Spleen (tissue), 11 donors: Measurements from ENCODE around the gene NCOA4. TPM values are rescaled to one million over a fixed set of nuclear protein-coding genes. Genes with fewer than 3 reads are reported as not detected.

Source experiments
- DNase-seq: peaks from one replicate; pipeline ENCODE4 v3.0.0-alpha.2; 2020
- H3K27ac ChIP-seq, 8 donors: fragments of 200-600 bp; sonication (generic) in 7 of 8; 1 replicate in 4 of 8; 2 replicates in 4 of 8; pipeline versions ENCODE4 v1.5.0 to v1.8.0; 2016 to 2021; ENCODE audit warnings: inconsistent platforms in 4 of 8, mild to moderate bottlenecking in 4 of 8, moderate library complexity in 1 of 8
- H3K27me3 ChIP-seq, 7 donors: fragments of 200-600 bp; sonication (generic) in 6 of 7; replicated peaks in 1 of 7; 1 replicate in 4 of 7; 2 replicates in 3 of 7; pipeline versions ENCODE4 v1.5.0 to v1.8.0; 2016 to 2021; ENCODE audit warnings: inconsistent platforms in 3 of 7, mild to moderate bottlenecking in 1 of 7
- H3K36me3 ChIP-seq, 6 donors: fragments of 200-600 bp; sonication (generic) in 5 of 6; 1 replicate in 4 of 6; 2 replicates in 2 of 6; pipeline versions ENCODE4 v1.5.0 to v1.8.0; 2016 to 2021; ENCODE audit warnings: inconsistent platforms in 2 of 6
- H3K4me1 ChIP-seq, 6 donors: fragments of 200-600 bp; sonication (generic) in 5 of 6; 1 replicate in 3 of 6; 2 replicates in 3 of 6; pipeline versions ENCODE4 v1.5.0 to v1.8.0; 2016 to 2021; ENCODE audit warnings: inconsistent platforms in 3 of 6
- H3K4me3 ChIP-seq, 8 donors: fragments of 200-600 bp; sonication (generic) in 7 of 8; 1 replicate in 4 of 8; 2 replicates in 4 of 8; pipeline versions ENCODE4 v1.5.0 to v1.8.0; 2016 to 2021; ENCODE audit warnings: inconsistent platforms in 4 of 8, mild to moderate bottlenecking in 4 of 8, moderate library complexity in 2 of 8
- H3K9me3 ChIP-seq, 8 donors: fragments of 200-600 bp; sonication (generic) in 7 of 8; 1 replicate in 4 of 8; 2 replicates in 4 of 8; pipeline versions ENCODE4 v1.5.0 to v1.8.0; 2016 to 2021; ENCODE audit warnings: inconsistent platforms in 4 of 8
- CTCF ChIP-seq, 11 experiments: fragments of 200-600 bp in 7 of 11; fragments of 450-650 bp in 4 of 11; sonication (generic) in 4 of 11; IDR thresholded peaks in 8 of 11; conservative IDR thresholded peaks in 3 of 11; 1 replicate in 7 of 11; 2 replicates in 4 of 11; pipeline versions ENCODE4 v1.4.0 to v1.8.0; 2016 to 2021; ENCODE audit warnings: antibody characterized with exemption in 11 of 11, inconsistent platforms in 4 of 11, mild to moderate bottlenecking in 1 of 11
- POLR2A ChIP-seq, 3 donors: fragments of 450-650 bp; IDR thresholded peaks; one replicate each; pipeline ENCODE4 v1.5.1; 2017; ENCODE audit warnings: antibody characterized with exemption in 3 of 3, mild to moderate bottlenecking in 1 of 3
- POLR2AphosphoS5 ChIP-seq, 3 donors: sonication (generic); formaldehyde crosslinking; IDR thresholded peaks; one replicate each; pipeline ENCODE4 v1.5.1; 2017; ENCODE audit warnings: antibody characterized with exemption in 3 of 3
- WGBS, 5 donors: extraction: QIAGEN DNeasy Blood & Tissue Kit in 3 of 5; methylation state at CpG; one replicate each; pipeline versions ENCODE4 v1.1.5 to v1.1.7; 2013 to 2018; 5-methylcytosine and 5-hydroxymethylcytosine counted together
- intact Hi-C: fragments of 100-400 bp; cut with DNase I; formaldehyde crosslinking; loops from one replicate; pipeline ENCODE4 v1.15.0; 2023; ENCODE audit warnings: low total_unique reads
- polyA plus RNA-seq, 3 donors: library from polyadenylated mRNA; stranded (reverse); fragments of 200-250 nt; gene quantifications; one replicate each; pipeline ENCODE4 v1.2.1, GENCODE V29; 2013
- total RNA-seq, 7 donors: library from RNA; depleted of rRNA in 3 of 7; stranded (reverse); fragments of >200 nt in 3 of 7; fragmentation: NEBNext Ultra II Directional in 4 of 7; extraction: Animal tissue kit (Norgen Biotek cat#: 25700) in 4 of 7; gene quantifications; one replicate each; pipeline versions ENCODE4 v1.1.0 to v1.2.1, GENCODE V29; 2016 to 2021
- donor health status: healthy with polysubstance abuse.
- donor health status: DM: no; HTN: no; CAD: no; lungs with moderate emphysema.
- donor health status: DM: no; HTN: no; CAD: no.
- donor health status: Bipolar disorder and iron deficiency.
- donor health status: healthy.
- donor health status: DM: no; HTN: no; CAD: no.
- donor health status: DM: yes; HTN: yes; CAD: no.

NCOA4 gene
- total and polyA plus RNA-seq, 10 donors = 39.3 to 352 (median 255) TPM

GRCh38 chr10:46046261-46046660 is 15.8 kb upstream of the NCOA4 start, which contains the start of gene MSMB:
MSMB (minus strand) TSS chr10:46046269; CDS start chr10:46046237, 32 bp downstream.
- WGBS, 5 donors = 84 to 96% (median 94%) methylated on average over 7 of the region's 7 CpGs
- Histone ChIP-seq H3K4me1 (no peaks in the 10 kb centered on the region), H3K27ac (no peak within 1 kb of the TSS), H3K9me3 (no peaks in the 10 kb centered on the region), H3K27me3 (no peaks in the 10 kb centered on the region), H3K36me3 (no peaks in the 10 kb centered on the region), H3K4me3 (no peak within 1 kb of the TSS)
- no peak for DNase-seq
- intact Hi-C loops = no loop called here
- TF ChIP-seq POLR2AphosphoS5 (IDR thresholded peaks at IDR 0.05) (no peak), POLR2A (IDR thresholded peaks at IDR 0.05) (no peak), CTCF (IDR thresholded peaks at IDR 0.05 in 8 of 11, conservative IDR thresholded peaks at IDR 0.05 in 3 of 11) (no peak)

- DNase-seq = no peak
- 72 to 77% (median 75%) methylated on average over 4 of the region's 4 CpGs for WGBS, 5 donors
- no peaks in the 10 kb centered on the region for H3K27me3 ChIP-seq
- H3K4me1 ChIP-seq = no peaks in the 10 kb centered on the region
- no peak overlapping the region for H3K27ac ChIP-seq
- intact Hi-C loops = no loop called here
- no peak overlapping the region for H3K4me3 ChIP-seq
- TF ChIP-seq POLR2A (IDR thresholded peaks at IDR 0.05) = no peak
- H3K36me3 ChIP-seq = no peaks in the 10 kb centered on the region
- H3K9me3 ChIP-seq = no peaks in the 10 kb centered on the region
These were observed 12.1 kb upstream of the NCOA4 start for GRCh38 chr10:46042527-46042926.

DNA sequence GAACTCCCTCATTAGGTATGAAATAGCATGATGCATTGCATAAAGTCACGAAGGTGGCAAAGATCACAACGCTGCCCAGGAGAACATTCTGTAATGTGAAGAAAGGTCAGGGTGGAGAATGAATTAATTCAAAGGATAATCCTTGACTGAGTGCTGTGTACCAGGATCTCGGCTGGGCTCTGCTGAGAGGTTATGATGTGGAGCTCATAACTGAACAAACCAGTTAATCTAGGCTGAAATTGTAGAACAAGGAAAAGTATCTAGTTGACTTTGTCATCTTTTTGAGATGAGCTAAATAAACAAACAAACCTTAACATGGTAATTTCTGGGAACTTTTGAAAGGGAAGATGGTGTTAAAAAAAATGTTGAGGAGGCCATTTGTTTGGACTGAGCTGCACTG is 9.6 kb upstream of the NCOA4 start:
- 92 to 99% (median 93%) methylated on average over 3 of the region's 3 CpGs for WGBS, 5 donors
- TF ChIP-seq POLR2AphosphoS5 (IDR thresholded peaks at IDR 0.05) (no peak), CTCF (IDR thresholded peaks at IDR 0.05 in 8 of 11, conservative IDR thresholded peaks at IDR 0.05 in 3 of 11) (no peak), POLR2A (IDR thresholded peaks at IDR 0.05) (no peak)
- no peaks in the 10 kb centered on the region for H3K9me3 ChIP-seq
- peaks cover 0 to 5% (median 0%) of the 10 kb centered on the region in 7 donors for H3K27me3 ChIP-seq
- no peaks in the 10 kb centered on the region for H3K36me3 ChIP-seq
- H3K27ac ChIP-seq = no peak overlapping the region
- H3K4me1 ChIP-seq = no peaks in the 10 kb centered on the region
- intact Hi-C loops = no loop called here
- no peak for DNase-seq
- no peak overlapping the region for H3K4me3 ChIP-seq

DNA sequence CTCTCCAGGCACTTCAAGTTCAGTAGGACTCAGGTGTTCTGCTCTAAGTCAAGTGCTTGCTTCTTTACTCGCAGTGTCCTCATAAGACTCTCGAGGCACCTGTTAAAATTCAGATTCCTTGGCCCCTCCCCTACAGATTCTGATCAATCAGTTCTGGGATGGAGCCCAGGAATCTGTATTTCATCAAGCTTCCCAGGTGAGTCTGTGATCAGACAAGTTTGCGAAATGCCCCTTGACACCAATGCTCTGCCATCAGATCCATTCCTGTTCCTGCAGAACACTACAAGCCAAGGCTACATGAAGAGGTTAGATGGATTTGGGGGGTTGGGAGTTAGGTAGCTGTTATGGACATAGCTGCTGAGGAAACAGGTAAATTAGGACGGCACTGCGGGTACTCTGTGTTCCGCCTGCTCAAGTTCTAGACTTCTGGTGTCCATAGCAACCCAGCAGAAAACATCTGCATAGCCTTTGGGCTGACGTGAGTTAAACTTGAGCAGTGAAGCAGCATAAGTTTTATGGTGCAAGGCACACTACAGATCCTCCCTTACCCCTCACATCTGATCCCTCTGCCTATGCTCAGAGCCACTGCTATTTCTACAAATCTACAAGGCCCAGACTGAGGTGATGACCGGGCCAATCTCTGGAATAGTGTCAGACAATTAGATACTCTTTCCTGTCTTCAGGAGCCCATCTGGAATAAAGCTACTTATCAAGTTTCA is 6.8 kb upstream of the NCOA4 start:
- Histone ChIP-seq H3K4me3 (no peak overlapping the region), H3K27me3 (peaks cover 0 to 5% (median 0%) of the 10 kb centered on the region in 7 donors), H3K36me3 (no peaks in the 10 kb centered on the region), H3K4me1 (no peaks in the 10 kb centered on the region), H3K9me3 (no peaks in the 10 kb centered on the region), H3K27ac (no peak overlapping the region)
- no peak for DNase-seq
- TF ChIP-seq CTCF (IDR thresholded peaks at IDR 0.05 in 8 of 11, conservative IDR thresholded peaks at IDR 0.05 in 3 of 11) = no peak
- TF ChIP-seq POLR2AphosphoS5 (IDR thresholded peaks at IDR 0.05) = no peak
- TF ChIP-seq POLR2A (IDR thresholded peaks at IDR 0.05) = no peak
- 88 to 94% (median 92%) methylated on average over 8 of the region's 8 CpGs for WGBS, 5 donors
- intact Hi-C loops = no loop called here
